ENCODE results near the gene KRTAP2-4. TPM values are rescaled to one million over a fixed set of nuclear protein-coding genes. Genes with fewer than 3 reads are reported as not detected.

Gene KRTAP2-4
- total RNA-seq, 1 experiment from 2014 or later: not detected

DNA sequence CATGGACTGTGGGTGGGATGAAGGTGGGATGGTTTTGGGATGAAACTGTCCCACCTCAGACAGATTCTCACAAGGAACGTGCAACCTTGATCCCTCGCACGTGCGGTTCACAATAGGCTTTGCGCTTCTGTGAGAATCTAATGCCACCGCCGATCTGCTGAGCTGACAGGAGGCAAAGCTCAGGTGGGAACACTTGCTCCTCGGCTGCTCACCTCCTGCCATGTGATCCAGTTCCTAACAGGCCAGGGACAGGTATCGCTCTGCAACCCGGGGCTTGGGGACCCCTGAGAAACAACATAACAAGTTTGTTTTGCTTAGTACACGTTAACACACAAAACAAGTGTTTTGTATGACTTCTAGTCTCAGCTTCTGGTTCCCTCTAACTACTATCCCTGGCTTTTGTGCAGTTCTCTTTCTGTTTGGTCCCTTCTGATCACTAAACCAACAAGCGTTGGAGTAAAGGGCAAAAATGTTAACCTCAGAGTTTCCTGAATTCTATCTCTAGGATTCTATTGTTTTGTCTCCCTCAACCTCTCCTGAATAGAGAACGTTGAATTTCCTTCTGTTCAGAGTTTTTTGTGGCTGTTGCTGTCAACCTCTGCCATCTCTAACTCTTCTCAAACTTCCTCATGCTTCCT, 49.0 kb downstream of the KRTAP2-4 start:
- H3K9me3 ChIP-seq (ENCODE audit: control insufficient read depth, low read depth, low read length): no peaks in the 10 kb centered on the region
- H3K27me3 ChIP-seq (ENCODE audit: insufficient read depth, low read length): no peaks in the 10 kb centered on the region
- H3K79me2 ChIP-seq (ENCODE audit: insufficient read depth, low read length): no peaks in the 10 kb centered on the region
- no peak overlapping the region for H3K9ac ChIP-seq (ENCODE audit: extremely low read depth, insufficient read length, low read length)
- WGBS (ENCODE audit: extremely low coverage, insufficient read length, low lambda C conversion rate): no CpG with 5 or more reads among the region's 13 CpGs
- H3K4me3 Mint-ChIP-seq: no peak overlapping the region
- no peak overlapping the region for H4K5ac ChIP-seq (ENCODE audit: insufficient read length, low read depth, low read length)
- no peak overlapping the region for H4K91ac ChIP-seq (ENCODE audit: insufficient read length, low read depth, low read length)
- DNase-seq: no peak
- no peak overlapping the region for H3K4me2 ChIP-seq (ENCODE audit: insufficient read depth, insufficient read length, low read length)
- no peaks in the 10 kb centered on the region for H3K9me3 Mint-ChIP-seq
- no peaks in the 10 kb centered on the region for H3K36me3 Mint-ChIP-seq (ENCODE audit: insufficient read depth in 1 of 3, low read depth in 3 of 3)
- H3K23me2 ChIP-seq (ENCODE audit: insufficient read length, low read depth, low read length, poor library complexity, severe bottlenecking): no peaks in the 10 kb centered on the region
- H2AFZ ChIP-seq (ENCODE audit: low read length): no peak overlapping the region
- no peak overlapping the region for H3K27ac Mint-ChIP-seq
- H2BK120ac ChIP-seq (ENCODE audit: low read depth, low read length, poor library complexity, severe bottlenecking): no peak overlapping the region
- H3K14ac ChIP-seq (ENCODE audit: insufficient read depth, low read length): no peak overlapping the region
- no peak overlapping the region for H3K4ac ChIP-seq (ENCODE audit: low read depth, low read length)
- H3K4me1 Mint-ChIP-seq: peaks cover 0 to 2% of the 10 kb centered on the region in 2 experiments; a peak in 1 of 4 replicates
- no peaks in the 10 kb centered on the region for H3K79me1 ChIP-seq (ENCODE audit: insufficient read depth, low read depth, low read length, poor library complexity, severe bottlenecking)
- no peak overlapping the region for H2AK5ac ChIP-seq (ENCODE audit: insufficient read length, low read length)
- TF ChIP-seq, protein P1, sequence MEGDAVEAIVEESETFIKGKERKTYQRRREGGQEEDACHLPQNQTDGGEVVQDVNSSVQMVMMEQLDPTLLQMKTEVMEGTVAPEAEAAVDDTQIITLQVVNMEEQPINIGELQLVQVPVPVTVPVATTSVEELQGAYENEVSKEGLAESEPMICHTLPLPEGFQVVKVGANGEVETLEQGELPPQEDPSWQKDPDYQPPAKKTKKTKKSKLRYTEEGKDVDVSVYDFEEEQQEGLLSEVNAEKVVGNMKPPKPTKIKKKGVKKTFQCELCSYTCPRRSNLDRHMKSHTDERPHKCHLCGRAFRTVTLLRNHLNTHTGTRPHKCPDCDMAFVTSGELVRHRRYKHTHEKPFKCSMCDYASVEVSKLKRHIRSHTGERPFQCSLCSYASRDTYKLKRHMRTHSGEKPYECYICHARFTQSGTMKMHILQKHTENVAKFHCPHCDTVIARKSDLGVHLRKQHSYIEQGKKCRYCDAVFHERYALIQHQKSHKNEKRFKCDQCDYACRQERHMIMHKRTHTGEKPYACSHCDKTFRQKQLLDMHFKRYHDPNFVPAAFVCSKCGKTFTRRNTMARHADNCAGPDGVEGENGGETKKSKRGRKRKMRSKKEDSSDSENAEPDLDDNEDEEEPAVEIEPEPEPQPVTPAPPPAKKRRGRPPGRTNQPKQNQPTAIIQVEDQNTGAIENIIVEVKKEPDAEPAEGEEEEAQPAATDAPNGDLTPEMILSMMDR (conservative IDR thresholded peaks at IDR 0.05): no peak
- H3K18ac ChIP-seq (ENCODE audit: insufficient read length, low read depth, low read length): no peak overlapping the region
- H2BK15ac ChIP-seq (ENCODE audit: low read depth, low read length): no peak overlapping the region
- H3K4me1 ChIP-seq (ENCODE audit: insufficient read depth, low read length): no peaks in the 10 kb centered on the region
- no peak overlapping the region for H4K8ac ChIP-seq (replicated peaks; ENCODE audit: insufficient read length, low read depth, low read length)
- H3T11ph ChIP-seq (ENCODE audit: low read length): no peak overlapping the region
- H3K27me3 Mint-ChIP-seq (ENCODE audit: low read depth): no peaks in the 10 kb centered on the region
- no peak overlapping the region for H2BK12ac ChIP-seq (ENCODE audit: insufficient read length, low read depth, low read length)
- no peak overlapping the region for H3K56ac ChIP-seq (ENCODE audit: insufficient read length, low read depth, low read length)
- no peak overlapping the region for H2BK20ac ChIP-seq (ENCODE audit: low read depth, low read length, poor library complexity, severe bottlenecking)
- H4K20me1 ChIP-seq (ENCODE audit: control insufficient read depth, insufficient read depth, insufficient read length): no peaks in the 10 kb centered on the region
- no peak overlapping the region for H3K23ac ChIP-seq (ENCODE audit: insufficient read length, low read depth, low read length)
- no peak overlapping the region for H3K27ac ChIP-seq (ENCODE audit: insufficient read length, low read depth, low read length)
- H2BK5ac ChIP-seq (ENCODE audit: insufficient read length, low read length): no peak overlapping the region
